ENCODE measurements around the gene TPRG1.

DNA sequence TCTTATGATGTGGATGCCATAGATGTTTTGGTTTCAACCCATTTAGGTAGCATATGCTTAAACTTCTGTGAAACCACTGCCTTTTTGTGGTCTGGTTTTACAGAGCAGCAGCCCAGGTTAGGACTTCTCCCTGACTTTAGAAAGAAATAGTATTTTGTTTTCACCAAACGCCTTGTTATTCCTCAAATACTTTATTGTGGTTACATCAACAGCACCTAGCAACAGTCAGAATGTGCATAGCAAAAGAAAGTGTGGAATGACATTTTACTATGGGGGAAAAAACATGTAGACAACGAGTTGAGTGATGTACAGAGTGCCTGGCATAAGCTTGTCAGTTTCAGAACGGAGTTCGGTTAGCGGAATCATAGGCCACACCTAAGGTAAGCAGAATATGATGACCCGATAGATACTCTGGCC lies 159.2 kb downstream of the TPRG1 start:
- TF ChIP-seq, protein P1, sequence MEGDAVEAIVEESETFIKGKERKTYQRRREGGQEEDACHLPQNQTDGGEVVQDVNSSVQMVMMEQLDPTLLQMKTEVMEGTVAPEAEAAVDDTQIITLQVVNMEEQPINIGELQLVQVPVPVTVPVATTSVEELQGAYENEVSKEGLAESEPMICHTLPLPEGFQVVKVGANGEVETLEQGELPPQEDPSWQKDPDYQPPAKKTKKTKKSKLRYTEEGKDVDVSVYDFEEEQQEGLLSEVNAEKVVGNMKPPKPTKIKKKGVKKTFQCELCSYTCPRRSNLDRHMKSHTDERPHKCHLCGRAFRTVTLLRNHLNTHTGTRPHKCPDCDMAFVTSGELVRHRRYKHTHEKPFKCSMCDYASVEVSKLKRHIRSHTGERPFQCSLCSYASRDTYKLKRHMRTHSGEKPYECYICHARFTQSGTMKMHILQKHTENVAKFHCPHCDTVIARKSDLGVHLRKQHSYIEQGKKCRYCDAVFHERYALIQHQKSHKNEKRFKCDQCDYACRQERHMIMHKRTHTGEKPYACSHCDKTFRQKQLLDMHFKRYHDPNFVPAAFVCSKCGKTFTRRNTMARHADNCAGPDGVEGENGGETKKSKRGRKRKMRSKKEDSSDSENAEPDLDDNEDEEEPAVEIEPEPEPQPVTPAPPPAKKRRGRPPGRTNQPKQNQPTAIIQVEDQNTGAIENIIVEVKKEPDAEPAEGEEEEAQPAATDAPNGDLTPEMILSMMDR (IDR thresholded peaks at IDR 0.05; ENCODE audit: insufficient read depth, low read length), result no peak
- TF ChIP-seq GABPA (IDR thresholded peaks at IDR 0.05; ENCODE audit: low read depth) (no peak), REST (IDR thresholded peaks at IDR 0.05; ENCODE audit: insufficient replicate concordance, low read depth) (no peak), POLR2AphosphoS5 (IDR thresholded peaks at IDR 0.05; ENCODE audit: low read depth) (no peak)
